GM12801 (cell line): Measurements from ENCODE around the gene CTR9.

Experiments
- CTCF ChIP-seq: IDR thresholded peaks from one replicate; pipeline ENCODE4 v1.5.1; 2011; ENCODE audit warnings: control low read depth; ENCODE audit not compliant: insufficient read length; ENCODE audit errors: extremely low read depth

Gene CTR9

GRCh38 chr11:10808553-10809372 is 57.7 kb downstream of the CTR9 start, which contains the start of gene EIF4G2:
EIF4G2 (minus strand) TSS chr11:10808926.
- TF ChIP-seq CTCF: no peak

GRCh38 chr11:10809373-10810160 is 58.5 kb downstream of the CTR9 start:
- no peak for TF ChIP-seq CTCF

- TF ChIP-seq CTCF: no peak
These were observed 62.9 kb downstream of the CTR9 start for GRCh38 chr11:10813945-10814344.

- no peak for TF ChIP-seq CTCF
These were observed 67.5 kb downstream of the CTR9 start for GRCh38 chr11:10818594-10818993.

GRCh38 chr11:10823152-10823579 is 72.1 kb downstream of the CTR9 start:
- TF ChIP-seq CTCF: no peak

GRCh38 chr11:10824888-10825287 is 73.8 kb downstream of the CTR9 start:
- no peak for TF ChIP-seq CTCF

GRCh38 chr11:10828402-10828801 is 77.4 kb downstream of the CTR9 start:
- TF ChIP-seq CTCF: no peak
